Ishikawa (cell line): ENCODE data around the gene SUSD2.

Source experiments
- CEBPB ChIP-seq: IDR thresholded peaks from 2 replicates; pipeline ENCODE4 v1.6.1; 2012
- CREB1 ChIP-seq: IDR thresholded peaks from 2 replicates; pipeline ENCODE4 v1.6.1; 2012; ENCODE audit warnings: low read depth
- EGR1 ChIP-seq: IDR thresholded peaks from 2 replicates; pipeline ENCODE4 v1.6.1; 2012
- EP300 ChIP-seq: IDR thresholded peaks from 2 replicates; pipeline ENCODE4 v1.6.1; 2012; ENCODE audit warnings: borderline replicate concordance
- FOXM1 ChIP-seq: IDR thresholded peaks from 2 replicates; pipeline ENCODE4 v1.6.1; 2012; ENCODE audit warnings: low read depth, borderline replicate concordance
- MAX ChIP-seq: IDR thresholded peaks from 2 replicates; pipeline ENCODE4 v1.6.1; 2012
- NFIC ChIP-seq: IDR thresholded peaks from 2 replicates; pipeline ENCODE4 v1.6.1; 2012
- RAD21 ChIP-seq: IDR thresholded peaks from 2 replicates; pipeline ENCODE4 v1.6.1; 2012; ENCODE audit warnings: low read depth
- REST ChIP-seq: IDR thresholded peaks from 2 replicates; pipeline ENCODE4 v1.6.1; 2012; ENCODE audit warnings: low read depth, mild to moderate bottlenecking
- TAF1 ChIP-seq: IDR thresholded peaks from 2 replicates; pipeline ENCODE4 v1.6.1; 2012; ENCODE audit warnings: low read depth, mild to moderate bottlenecking
- TCF12 ChIP-seq: IDR thresholded peaks from 2 replicates; pipeline ENCODE4 v1.6.1; 2012; ENCODE audit warnings: low read depth
- TEAD4 ChIP-seq: IDR thresholded peaks from 2 replicates; pipeline ENCODE4 v1.6.1; 2012
- USF1 ChIP-seq: IDR thresholded peaks from 2 replicates; pipeline ENCODE4 v1.6.1; 2012
- YY1 ChIP-seq: IDR thresholded peaks from 2 replicates; pipeline ENCODE4 v1.6.1; 2012; ENCODE audit warnings: low read depth
- ZBTB7A ChIP-seq: IDR thresholded peaks from 2 replicates; pipeline ENCODE4 v1.6.1; 2012; ENCODE audit warnings: low read depth

Gene SUSD2

GRCh38 chr22:24208012-24208749, 26.9 kb downstream of the SUSD2 start:
- TF ChIP-seq TAF1 (no peak), USF1 (no peak), MAX (no peak), YY1 (no peak), ZBTB7A (no peak), TEAD4 (no peak), FOXM1 (no peak), CEBPB (no peak), REST (no peak), EP300 (no peak), TCF12 (no peak), CREB1 (no peak), RAD21 (no peak)

GRCh38 chr22:24209016-24209415, 27.7 kb downstream of the SUSD2 start:
- TF ChIP-seq YY1 (no peak), EGR1 (no peak), EP300 (no peak), USF1 (no peak), REST (no peak), ZBTB7A (no peak), NFIC (no peak)

GRCh38 chr22:24209687-24210086, 28.4 kb downstream of the SUSD2 start:
- TF ChIP-seq USF1 (no peak), EP300 (no peak), EGR1 (no peak), RAD21 (no peak), CEBPB (no peak), NFIC (no peak), TAF1 (no peak), CREB1 (no peak), ZBTB7A (no peak), MAX (no peak), FOXM1 (no peak), TCF12 (no peak), YY1 (no peak)

- TF ChIP-seq FOXM1 (no peak), TCF12 (no peak), TAF1 (no peak), EP300 (no peak)
Measured at GRCh38 chr22:24214467-24215285, 33.4 kb downstream of the SUSD2 start.

GRCh38 chr22:24216541-24217209, 35.4 kb downstream of the SUSD2 start:
- no peak for TF ChIP-seq YY1
- no peak for TF ChIP-seq EP300
